GM21360 (cell line): Measurements from ENCODE around the gene SYMPK.

Experiments used
- ATAC-seq: cut with Tn5 transposase; IDR thresholded peaks from one replicate; pipeline ENCODE4 v1.9.1; 2021; ENCODE audit warnings: mild to moderate bottlenecking, moderate library complexity; ENCODE audit not compliant: unreplicated experiment

SYMPK gene

GRCh38 chr19:45768655-45768983, 94.3 kb downstream of the SYMPK start:
- ATAC-seq, result no peak

GRCh38 chr19:45767881-45768654, 94.9 kb downstream of the SYMPK start:
- ATAC-seq, result no peak

GRCh38 chr19:45767410-45767880, 95.5 kb downstream of the SYMPK start:
- no peak for ATAC-seq

- ATAC-seq, result no peak
Observed at GRCh38 chr19:45766869-45767346, 96.0 kb downstream of the SYMPK start.

- ATAC-seq, result no peak
Observed at GRCh38 chr19:45766296-45766868, 96.6 kb downstream of the SYMPK start.

GRCh38 chr19:45765702-45766295, 97.1 kb downstream of the SYMPK start:
- ATAC-seq, result no peak
